ENCODE data around the gene ANKRD9. TPM values are rescaled to one million over a fixed set of nuclear protein-coding genes. Genes with fewer than 3 reads are reported as not detected.

Gene ANKRD9
- polyA plus RNA-seq, 1 donor, result 3.8 TPM

GRCh38 chr14:102499401-102500157 lies 10.0 kb downstream of the ANKRD9 start:
- no peak for DNase-seq

GRCh38 chr14:102498678-102499265 lies 10.8 kb downstream of the ANKRD9 start:
- DNase-seq, result no peak

GRCh38 chr14:102497998-102498677 lies 11.4 kb downstream of the ANKRD9 start:
- DNase-seq, result no peak

- no peak for DNase-seq
Measured at GRCh38 chr14:102496958-102497744, 12.4 kb downstream of the ANKRD9 start.

GRCh38 chr14:102496331-102496691 lies 13.3 kb downstream of the ANKRD9 start:
- no peak for DNase-seq

GRCh38 chr14:102495491-102496330 lies 13.9 kb downstream of the ANKRD9 start:
- no peak for DNase-seq

- DNase-seq, result no peak
Measured at GRCh38 chr14:102493585-102493984, 16.0 kb downstream of the ANKRD9 start.

- no peak for DNase-seq
Measured at GRCh38 chr14:102493096-102493495, 16.5 kb downstream of the ANKRD9 start.

- DNase-seq, result no peak
Measured at GRCh38 chr14:102492531-102492910, 17.1 kb downstream of the ANKRD9 start.

- DNase-seq, result no peak
Measured at GRCh38 chr14:102491786-102492530, 17.6 kb downstream of the ANKRD9 start.

GRCh38 chr14:102491366-102491765 lies 18.2 kb downstream of the ANKRD9 start:
- no peak for DNase-seq

- DNase-seq, result no peak
Measured at GRCh38 chr14:102490456-102490855, 19.1 kb downstream of the ANKRD9 start.

GRCh38 chr14:102487204-102487577 lies 22.4 kb downstream of the ANKRD9 start:
- DNase-seq, result no peak

GRCh38 chr14:102486513-102487203 lies 22.9 kb downstream of the ANKRD9 start:
- no peak for DNase-seq

GRCh38 chr14:102485693-102486512 lies 23.7 kb downstream of the ANKRD9 start:
- no peak for DNase-seq

- no peak for DNase-seq
Measured at GRCh38 chr14:102484316-102484715, 25.3 kb downstream of the ANKRD9 start.

- no peak for DNase-seq
Measured at GRCh38 chr14:102481791-102482238, 27.8 kb downstream of the ANKRD9 start.

- no peak for DNase-seq
Measured at GRCh38 chr14:102481371-102481770, 28.2 kb downstream of the ANKRD9 start.

GRCh38 chr14:102479777-102480176 lies 29.8 kb downstream of the ANKRD9 start:
- no peak for DNase-seq
